Measurements from ENCODE around the gene ANO10.
"Not testable (repeated sequence)": the region's sequence is repeated elsewhere in the genome, so short reads cannot be mapped to it uniquely, and the experiment has no call there.

The ANO10 gene

DNA sequence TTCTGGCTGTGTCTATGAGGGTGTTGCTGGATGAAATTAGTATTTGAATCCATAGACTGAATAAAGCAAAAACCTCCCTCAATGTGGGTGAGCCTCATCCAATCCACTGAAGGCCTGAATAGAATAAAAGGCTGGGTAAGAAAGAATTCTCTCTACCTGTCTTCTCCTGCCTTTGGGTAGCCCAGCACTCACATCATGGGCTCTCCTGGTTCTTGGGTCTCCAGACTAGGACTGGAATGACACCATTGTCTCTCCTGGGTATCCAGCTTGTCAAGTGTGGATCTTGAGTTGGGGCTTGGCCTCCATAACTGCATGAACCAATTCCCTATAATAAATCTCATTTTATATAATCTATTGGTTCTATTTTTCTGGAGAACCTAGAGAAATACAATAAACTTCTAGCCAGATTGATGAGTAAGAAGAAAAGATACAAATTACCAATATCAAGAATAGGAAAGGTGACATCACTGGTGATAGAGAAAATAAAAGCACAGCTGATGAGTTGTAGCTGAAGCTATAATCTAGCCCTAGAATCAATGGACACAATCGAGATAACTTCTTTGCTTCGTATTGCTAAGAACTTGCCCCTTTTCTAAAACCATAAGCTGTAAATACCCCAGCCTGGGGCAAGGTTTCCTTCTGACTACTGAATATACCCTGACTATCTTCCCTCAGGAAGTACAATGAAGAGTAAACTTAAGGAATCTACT is 106.4 kb downstream of the ANO10 start:
- no peak for DNase-seq

DNA sequence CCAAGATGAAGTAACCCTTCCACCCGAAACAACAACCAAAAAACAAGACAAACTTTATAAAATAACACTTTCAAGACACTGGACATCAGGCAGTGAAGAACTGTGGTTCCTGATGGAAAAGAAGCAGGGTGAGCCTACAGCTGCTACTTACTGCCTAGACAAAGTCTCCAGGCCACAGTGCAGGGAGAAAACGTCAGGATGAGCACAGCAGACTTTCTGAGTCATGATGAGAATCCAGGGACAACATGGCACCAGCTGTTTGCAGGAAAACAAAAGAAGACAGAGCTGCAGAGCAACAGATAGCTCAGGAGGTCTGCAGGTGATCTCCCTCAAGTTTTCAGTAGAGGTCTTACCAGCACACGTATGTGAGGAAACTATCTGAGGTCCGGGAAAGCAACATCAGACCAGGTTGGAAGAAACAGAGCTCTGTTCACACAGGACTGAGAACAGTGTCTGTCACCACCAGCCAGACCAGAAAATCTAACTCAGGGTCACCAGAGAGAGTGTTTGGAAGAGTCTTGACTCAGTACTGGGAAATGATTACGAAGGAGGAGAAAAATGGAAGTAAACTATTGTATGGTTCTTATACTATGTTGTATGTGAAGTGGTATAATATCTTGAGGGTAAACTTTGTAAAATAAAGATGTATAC is 108.9 kb downstream of the ANO10 start:
- DNase-seq = no peak

DNA sequence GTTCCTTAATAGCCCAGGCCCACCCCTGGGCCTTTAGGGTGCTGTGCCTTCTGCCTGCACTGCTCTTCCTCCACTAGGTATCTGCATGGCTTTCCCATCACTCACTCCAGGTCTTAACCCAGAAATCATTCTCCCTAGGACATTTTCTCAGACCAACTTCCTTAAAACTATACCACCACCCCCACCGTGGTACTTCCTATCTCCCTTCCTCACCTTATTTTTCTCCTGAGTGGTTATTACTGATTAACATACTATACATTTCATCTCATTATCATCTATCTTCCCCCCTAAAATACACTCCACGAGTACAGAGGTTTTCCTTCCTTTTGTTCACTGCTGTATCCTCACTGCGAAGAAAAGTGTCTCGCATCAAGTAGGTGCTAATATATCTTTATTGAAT is 115.2 kb downstream of the ANO10 start:
- no peak for DNase-seq

DNA sequence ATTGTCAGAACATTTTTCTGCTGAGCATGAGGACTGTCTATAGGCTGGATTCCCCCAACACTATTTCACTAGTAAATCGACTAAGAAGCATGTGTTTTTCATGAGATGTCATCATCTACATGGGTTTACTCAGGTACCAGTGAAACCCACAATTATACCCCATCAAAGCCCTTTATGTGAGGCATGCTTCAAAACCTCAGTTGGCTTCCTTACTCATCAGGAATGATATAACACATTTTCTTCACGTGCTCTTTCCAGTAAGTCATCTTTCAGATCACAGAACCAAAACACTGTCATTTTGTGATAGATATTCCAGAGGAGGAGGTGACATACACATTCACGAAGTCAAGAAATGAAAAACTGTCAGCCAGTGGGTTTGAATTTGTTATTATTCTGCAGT is 116.5 kb downstream of the ANO10 start:
- no peak for DNase-seq

DNA sequence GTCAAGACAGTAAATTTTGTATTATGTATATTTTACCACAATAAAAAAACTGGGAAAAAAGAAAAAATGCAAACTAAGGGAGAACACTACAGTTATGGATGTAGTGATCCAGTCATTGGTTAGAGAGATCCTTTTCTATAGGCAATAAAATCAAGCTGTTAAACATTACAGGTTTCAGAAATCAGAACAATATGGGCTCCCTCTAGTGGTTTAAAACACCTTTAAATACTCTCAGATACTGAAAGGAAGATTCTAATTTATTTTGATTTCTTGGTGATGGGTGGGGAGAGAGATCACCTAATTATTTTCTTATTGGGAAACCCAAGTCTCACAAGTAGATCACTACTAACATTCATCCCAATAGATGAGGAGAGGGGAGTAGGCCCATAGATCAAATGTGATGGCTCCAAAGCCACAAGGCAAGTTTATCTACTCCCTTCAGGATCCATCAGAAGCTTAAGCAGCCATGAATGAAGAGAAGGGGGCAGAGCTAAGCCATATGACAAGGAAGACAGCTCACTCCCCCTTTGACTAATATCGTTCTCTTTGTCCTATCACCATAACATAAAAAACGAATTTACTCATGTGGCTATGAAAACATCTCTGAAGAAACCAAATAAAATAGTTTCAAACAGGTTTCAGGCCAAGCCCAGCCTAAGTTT is 118.6 kb downstream of the ANO10 start:
- DNase-seq = no peak

DNA sequence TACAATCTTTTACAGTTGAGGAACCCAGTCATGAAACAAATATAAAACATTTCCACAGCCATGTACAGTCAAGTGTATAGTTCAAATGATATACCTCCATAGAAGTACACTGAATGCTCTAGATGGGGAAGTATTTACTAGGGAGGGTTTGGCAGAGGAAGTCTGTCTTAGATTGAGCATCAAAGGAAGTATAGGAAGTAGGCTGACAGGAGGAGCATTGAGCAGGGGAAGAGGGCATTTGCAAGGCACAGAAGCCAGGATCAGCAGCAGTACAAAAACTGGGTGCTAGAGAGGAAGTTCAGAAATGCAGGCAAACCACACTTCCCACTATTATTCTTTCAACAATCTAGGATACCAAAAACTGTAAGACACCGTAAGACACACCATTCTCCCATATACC is 122.6 kb downstream of the ANO10 start:
- DNase-seq = peak; percentile 18

DNA sequence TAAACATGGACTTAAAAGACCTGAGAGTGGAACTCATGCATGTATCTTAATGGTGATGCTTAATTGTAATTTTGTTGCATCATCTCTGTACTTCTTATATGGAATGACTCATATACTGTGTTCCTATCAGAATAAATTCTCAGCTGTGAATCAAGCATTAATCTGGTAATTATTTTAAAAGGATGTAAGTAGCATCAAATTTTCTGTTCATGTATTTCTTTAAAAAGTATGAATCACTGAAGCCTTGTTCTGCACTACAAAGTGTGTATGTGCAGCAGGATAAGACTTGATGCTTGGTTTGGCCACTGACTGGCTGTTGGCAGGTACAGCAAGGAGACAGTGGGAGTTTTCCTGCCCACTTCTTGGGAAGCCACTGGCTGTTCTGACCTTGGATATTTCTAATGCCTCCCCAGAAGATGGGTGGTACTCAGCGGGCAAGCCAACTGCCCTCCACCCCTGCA is 123.9 kb downstream of the ANO10 start:
- no peak for DNase-seq

DNA sequence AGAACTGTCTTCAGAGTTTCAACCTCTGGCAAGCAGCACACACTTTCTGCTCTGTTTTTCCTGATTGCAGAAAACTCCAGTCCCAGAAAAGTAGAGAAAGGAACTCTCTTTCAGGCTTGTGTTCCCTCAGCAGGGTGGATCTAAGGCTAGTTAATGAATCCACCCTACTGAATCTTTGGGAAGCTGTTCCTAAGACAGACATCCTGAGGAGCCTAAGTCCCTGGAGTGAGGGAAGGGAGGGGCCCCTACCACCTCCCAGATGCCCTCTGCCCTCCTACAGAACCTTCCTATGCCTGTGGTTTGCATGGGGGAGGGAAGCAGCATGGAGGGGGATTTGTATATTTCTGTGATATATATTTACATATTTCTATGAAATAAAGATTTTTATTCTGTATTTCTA is 124.4 kb downstream of the ANO10 start:
- no peak for DNase-seq

DNA sequence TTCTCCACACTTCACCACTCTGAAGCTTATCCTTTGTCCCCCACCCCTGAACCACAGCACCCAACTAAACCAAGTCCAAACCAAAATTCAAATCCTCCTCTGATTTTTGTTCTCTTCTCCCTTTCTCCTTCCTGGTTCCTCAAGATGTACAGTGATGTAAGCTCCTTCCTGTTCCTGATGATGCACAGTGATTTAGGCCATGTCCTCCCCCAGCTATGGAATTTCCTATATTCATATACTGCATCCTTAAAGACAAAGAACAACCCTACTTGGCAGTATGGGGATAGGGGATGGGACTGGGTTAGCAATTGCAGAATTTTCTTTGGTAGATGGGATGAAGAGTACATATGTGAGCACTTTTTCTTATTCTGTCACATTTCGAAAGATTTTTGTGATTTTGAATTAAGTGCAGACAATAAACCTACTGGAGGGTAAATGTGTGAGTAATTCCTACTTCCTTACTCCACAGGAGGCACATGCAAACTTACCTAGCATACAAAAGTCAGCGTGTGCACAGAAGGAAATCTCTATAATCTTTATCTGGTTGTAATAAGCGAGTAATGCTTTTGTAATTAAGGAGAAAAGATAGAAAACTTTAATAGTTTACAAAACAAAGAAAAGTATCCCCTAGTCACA is 125.0 kb downstream of the ANO10 start:
- DNase-seq = no peak

DNA sequence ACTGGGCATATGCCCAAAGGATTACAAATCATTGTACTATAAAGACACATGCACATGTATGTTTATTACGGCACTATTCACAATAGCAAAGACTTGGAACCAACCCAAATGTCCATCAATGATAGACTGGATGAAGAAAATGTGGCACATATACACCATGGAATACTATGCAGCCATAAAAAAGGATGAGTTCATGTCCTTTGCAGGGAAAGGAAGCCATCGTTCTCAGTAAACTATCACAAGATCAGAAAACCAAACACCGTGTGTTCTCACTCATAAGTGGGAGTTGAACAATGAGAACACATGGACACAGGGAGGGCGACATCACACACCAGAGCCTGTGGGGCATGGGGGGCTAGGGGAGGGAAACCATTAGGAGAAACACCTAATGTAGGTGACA is 128.9 kb downstream of the ANO10 start:
- DNase-seq = not testable (repeated sequence)

DNA sequence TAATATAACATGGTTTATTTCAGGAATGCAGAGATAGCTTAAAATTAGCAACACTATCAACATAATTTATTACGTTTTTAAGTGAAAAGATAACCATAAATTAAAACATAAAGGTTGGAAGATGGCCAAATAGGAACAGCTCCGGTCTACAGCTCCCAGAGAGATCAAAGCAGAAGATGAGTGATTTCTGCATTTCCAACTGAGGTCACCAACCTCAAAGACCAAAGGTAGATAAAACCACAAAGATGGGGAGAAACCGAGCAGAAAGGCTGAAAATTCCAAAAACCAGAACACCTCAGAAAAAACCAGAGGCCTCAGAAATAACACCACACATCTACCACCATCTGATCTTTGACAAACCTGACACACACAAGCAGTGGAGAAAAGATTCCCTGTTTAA is 130.0 kb downstream of the ANO10 start:
- not testable (repeated sequence) for DNase-seq

DNA sequence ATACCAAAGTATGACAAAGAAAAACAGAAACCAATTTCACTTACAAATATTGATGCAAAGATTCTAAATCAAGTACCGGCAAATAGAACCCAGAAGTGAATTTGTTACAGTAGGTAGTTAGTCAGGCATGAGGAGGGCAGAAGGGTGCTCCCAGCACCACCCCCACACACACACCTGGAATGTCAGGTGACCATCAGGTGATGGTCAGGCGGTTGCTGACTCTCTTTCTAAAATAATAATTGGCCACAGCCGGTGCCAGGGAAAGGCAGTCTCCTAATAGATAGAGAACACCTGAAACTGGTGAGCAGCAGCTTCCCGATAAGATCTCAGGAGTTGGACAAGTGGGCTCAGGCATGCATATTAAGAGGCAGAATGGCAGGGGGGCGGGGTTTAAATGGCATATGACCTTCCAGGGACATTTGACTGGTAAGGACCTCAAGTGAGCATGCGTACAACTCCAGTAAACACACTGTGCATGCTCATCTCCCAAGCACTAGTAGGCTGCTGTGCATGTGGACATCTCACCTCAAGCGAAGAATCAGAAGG is 131.1 kb downstream of the ANO10 start:
- no peak for DNase-seq

DNA sequence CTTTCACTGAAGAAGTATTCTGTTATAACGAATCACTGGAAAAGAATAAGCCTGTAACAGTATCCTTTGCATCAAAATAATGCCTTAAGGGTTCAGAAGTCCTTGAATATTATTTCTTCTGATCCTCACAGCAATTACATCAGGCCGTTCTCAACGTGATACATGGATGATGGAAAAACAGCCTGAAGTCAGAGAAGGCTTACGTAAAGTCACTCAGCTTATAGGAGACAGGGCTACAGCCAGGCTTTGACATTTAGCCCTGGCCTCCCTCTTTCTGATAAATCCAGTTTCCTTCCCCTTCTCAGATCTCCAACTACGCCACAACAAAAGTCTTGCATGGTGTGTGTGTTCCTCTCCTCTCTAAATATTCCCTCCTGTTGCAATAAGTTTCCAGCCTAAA is 131.9 kb downstream of the ANO10 start:
- no peak for DNase-seq

DNA sequence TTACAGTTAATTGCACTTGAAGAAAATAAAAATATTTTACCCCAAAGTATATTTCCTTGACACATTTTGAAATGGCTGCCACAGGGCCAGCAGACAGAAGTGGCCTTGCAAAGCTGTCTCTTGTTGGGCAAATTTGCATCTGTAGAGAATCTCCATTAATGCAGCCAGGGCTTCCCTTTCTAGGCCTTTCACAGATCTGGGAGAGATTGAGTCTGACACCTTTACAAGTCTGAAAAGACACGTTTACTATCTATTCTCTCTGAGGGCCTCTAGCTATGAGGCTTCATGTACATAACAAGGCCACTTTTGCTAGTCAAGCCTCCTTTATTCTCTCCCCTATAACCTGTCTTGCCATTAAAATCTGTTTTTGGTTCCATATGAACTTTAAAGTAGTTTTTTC is 135.9 kb downstream of the ANO10 start:
- no peak for DNase-seq

DNA sequence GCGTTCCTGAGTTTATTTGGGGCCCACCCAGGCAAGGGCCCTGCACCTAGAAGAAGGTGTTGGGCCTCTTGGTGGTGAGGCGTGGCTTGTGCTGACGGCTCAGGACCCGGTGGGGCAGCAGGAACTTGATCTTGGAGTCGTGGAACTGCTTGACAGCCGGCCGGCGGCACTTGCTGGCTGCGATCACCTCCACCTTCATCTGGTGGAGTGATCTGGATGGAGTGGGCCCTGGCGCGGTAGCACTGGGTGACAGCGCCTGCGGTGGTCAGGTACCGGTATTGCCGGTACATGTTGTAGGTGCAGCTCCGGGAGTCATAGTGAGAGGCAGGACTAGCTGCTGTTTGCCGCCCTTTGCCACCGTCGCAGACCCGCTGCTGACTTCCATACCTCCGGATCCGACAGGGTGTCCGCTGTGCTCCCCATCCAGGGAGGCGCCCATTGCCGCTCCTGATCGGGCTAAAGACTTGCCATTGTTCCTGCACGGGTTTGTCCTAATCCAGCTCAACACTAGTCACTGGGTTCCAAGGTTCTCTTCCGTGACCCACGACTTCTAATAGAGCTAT is 136.8 kb downstream of the ANO10 start:
- no peak for DNase-seq

DNA sequence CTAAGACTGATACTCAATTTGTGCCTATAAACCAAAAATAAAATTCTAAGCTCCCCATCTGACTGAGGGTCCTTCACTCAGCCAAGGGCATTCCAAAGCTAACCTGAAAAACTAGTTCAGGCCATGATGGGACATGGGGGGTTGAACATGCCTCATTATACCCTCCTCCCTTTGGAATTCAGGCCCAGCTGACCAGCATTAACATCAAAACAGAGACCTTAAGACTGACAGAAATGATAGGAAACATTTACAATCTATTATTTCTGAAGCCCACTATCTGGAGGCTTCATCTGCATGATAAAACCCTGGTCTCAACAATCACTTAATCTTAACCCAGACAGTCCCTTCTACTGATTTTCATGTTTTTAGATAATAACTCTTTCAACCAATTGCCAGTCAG is 140.4 kb downstream of the ANO10 start:
- DNase-seq = no peak

DNA sequence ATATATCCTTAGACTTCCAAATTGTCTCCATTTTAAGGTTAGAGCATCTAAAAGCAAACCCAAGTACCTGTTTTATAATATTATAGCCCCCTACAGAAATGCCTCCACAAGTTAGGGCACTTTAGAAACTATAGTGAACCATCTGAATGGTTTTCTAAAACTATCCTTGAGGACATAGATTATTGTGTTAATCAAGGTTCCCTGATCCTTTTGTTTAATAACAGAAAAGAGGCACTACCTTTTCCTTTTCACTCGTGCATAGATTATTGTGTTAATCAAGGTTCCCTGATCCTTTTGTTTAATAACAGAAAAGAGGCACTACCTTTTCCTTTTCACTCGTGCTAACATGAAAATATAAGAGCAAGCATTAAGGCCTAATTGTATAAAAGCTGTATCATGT is 143.0 kb downstream of the ANO10 start:
- not testable (repeated sequence) for DNase-seq

DNA sequence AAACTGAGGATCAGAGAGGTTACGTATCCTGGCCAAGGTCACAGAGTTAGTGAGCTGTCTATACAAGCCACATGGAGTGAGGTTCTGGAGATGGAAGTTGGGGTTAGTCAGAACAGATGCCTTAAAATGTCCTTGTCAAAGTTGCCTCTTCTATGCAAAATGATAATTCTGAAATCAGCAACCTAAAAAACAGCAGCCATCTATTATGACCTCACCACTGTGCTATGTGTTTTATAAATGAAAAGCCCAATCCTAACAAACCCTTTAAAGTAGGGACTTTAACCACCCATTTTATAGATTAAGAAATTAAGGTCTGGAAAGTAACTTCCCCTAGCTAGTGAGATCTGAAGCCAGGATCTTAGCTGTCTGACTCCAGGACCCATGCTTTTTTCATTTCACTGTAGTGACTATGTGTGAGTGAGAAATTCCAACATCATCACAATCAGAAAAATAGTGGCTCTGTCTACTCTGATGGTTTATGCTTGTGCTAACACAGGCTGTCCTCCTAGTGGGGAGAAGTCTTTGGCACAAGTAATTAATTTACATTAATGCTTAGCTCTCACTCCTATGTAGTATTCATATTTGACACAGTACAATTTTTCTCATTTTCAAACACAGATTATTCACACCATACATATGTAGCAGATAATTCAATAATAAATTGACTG is 143.6 kb downstream of the ANO10 start:
- no peak for DNase-seq

DNA sequence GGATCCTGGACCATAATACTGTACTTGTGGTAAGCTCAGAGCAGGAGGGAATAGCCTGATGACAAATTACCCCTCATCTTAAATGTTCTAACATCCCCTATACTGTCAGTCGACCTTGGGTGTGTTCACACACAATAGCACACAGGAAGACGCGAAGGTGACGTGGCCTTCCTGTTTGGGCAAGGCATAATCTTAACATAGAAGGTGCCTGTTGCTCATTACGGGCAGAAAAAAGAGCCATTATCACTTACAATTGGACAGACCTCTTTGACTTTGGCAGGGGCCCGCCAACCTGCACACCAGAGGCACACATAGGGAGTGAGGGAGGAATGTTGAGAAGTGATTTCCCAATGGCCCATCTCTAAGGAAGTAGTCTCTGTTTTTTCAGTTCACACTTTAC is 144.2 kb downstream of the ANO10 start:
- DNase-seq = peak; percentile 83

DNA sequence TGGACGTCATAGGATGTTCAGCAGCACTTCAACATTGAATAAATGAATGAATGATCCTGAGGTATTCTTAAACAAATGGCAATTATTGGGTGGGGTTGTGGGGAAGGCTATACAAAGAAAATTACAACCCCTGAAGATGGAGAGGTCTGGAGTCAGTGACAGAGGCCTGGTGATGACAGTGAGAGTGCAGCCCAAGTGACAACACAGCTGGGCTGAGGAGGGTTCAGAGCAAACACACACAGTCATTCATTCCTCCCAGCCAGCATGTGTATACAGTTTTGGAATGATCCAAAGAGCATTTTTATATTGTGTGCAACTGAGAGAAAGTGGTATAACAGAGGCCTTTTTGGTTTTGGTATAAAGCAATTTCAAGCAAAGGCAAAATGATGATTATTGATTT is 148.1 kb downstream of the ANO10 start:
- no peak for DNase-seq

DNA sequence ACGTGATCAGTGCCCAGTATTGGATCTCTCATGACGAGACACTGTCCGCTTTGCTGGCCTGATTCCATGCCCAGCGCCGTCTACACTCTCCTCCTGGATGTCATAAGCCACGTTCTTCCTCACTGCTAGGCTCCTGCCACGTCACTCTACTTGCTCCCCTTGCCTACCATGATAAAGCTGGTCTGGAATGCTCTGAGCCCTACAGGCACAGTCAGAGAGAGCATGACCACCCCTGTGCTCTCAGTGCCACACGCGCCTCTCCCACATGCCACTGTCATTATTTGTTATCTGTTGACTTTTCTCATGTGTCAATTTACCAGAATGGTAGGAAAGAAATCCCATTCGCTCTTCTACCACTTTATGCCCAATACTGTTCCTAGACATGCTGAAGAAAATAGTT is 148.6 kb downstream of the ANO10 start:
- DNase-seq = no peak

DNA sequence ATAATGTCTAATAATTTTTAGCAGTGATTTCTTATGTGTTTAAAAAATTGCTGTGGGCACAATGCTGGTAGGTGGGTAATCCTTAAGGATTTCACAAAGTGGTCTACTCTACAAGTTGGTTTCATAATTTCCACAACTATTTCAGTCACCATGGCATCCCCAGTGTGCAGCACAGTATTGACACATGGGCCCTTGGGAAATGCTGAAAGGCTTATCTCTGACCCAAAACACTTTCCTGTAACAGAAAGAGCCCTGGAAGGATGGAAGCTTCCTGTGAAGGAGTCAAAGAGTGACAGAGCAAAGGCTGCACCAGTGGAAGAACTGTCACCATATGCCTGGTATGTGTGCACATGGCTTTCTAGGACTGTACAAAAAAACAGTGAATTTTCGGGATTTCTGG is 153.7 kb downstream of the ANO10 start:
- DNase-seq = no peak

DNA sequence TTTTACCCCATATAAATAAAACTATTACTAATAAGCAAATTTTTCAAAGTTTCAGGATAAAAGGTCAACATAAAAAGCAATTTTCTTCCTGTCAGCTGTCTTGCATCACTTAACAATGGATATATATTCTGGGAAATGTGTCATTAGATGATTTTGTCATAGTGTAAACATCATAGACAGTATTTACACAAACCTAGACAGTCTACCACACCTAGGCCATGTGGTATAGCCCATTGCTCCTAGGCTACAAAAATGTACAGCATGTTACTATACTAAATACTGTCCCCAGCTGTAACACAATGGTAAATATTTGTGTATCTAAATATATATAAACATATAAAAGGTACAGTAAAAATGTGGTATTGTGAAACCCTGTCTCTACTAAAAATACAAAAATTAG is 156.7 kb downstream of the ANO10 start:
- no peak for DNase-seq
